GM12878 (cell line): ENCODE measurements around the gene IRF4. TPM values are rescaled to one million over a fixed set of nuclear protein-coding genes. Genes with fewer than 3 reads are reported as not detected.

Experiments
- CHD1 ChIP-seq: IDR thresholded peaks from 2 replicates; pipeline ENCODE4 v1.6.1; 2012; ENCODE audit warnings: low read depth, low read length, improper control_type of control experiment
- CHD4 ChIP-seq: fragments of 200-600 bp; sonication (generic); IDR thresholded peaks from 2 replicates; pipeline ENCODE4 v1.6.1; 2016; ENCODE audit warnings: mild to moderate bottlenecking
- EGR1 ChIP-seq, 2 experiments: IDR thresholded peaks; 1 replicate in 1 of 2; 2 replicates in 1 of 2; pipeline ENCODE4 v1.6.1; 2011 to 2012; ENCODE audit warnings: low read depth in 2 of 2, low read length in 2 of 2, borderline replicate concordance in 1 of 2, mild to moderate bottlenecking in 1 of 2, moderate library complexity in 1 of 2
- GABPA ChIP-seq: IDR thresholded peaks from 2 replicates; pipeline ENCODE4 v1.6.1; 2014; ENCODE audit warnings: antibody characterized with exemption, low read depth, mild to moderate bottlenecking, inconsistent platforms
- GATAD2B ChIP-seq: fragments of 450-650 bp; conservative IDR thresholded peaks from 2 replicates; pipeline ENCODE4 v1.6.1; 2017; ENCODE audit warnings: low read depth, mild to moderate bottlenecking, moderate library complexity
- HDAC6 ChIP-seq: fragments of 200-600 bp; sonication (generic); IDR thresholded peaks from one replicate; pipeline ENCODE4 v1.8.0; 2017; ENCODE audit warnings: antibody characterized with exemption; ENCODE audit not compliant: unreplicated experiment
- JUNB ChIP-seq: IDR thresholded peaks from 2 replicates; pipeline ENCODE4 v1.6.1; 2016; ENCODE audit warnings: antibody characterized with exemption, mild to moderate bottlenecking
- JUND ChIP-seq: IDR thresholded peaks from 2 replicates; pipeline ENCODE4 v1.6.1; 2012; ENCODE audit warnings: low read depth, mild to moderate bottlenecking, low read length, improper control_type of control experiment, moderate library complexity
- NRF1 ChIP-seq: conservative IDR thresholded peaks from 2 replicates; pipeline ENCODE4 v1.6.1; 2011; ENCODE audit warnings: mild to moderate bottlenecking, low read depth, low read length, improper control_type of control experiment
- PAX5 ChIP-seq: IDR thresholded peaks from 2 replicates; pipeline ENCODE4 v1.6.1; 2011; ENCODE audit warnings: low read depth, low read length, borderline replicate concordance
- SP1 ChIP-seq: IDR thresholded peaks from one replicate; pipeline ENCODE4 v1.6.1; 2011; ENCODE audit warnings: low read depth, low read length
- STAT1 ChIP-seq: fragments of 450-650 bp; conservative IDR thresholded peaks from 2 replicates; pipeline ENCODE4 v1.6.1; 2014; ENCODE audit warnings: antibody characterized with exemption, mild to moderate bottlenecking
- YBX1 ChIP-seq: fragments of 450-650 bp; IDR thresholded peaks from 2 replicates; pipeline ENCODE4 v1.6.1; 2016; ENCODE audit warnings: antibody characterized with exemption
- polyA plus RNA-seq, 11 experiments: library from polyadenylated mRNA; depleted of rRNA in 4 of 11; unstranded in 6 of 11; stranded (reverse) in 5 of 11; fragments of >200 nt; fragmentation: Nextera tagmentation in 4 of 11; fragmentation: Illumina TruSeq in 1 of 11; extraction: Ambion mirVana in 4 of 11; extraction: Trizol in 1 of 11; gene quantifications; 1 replicate in 1 of 11; 2 replicates in 10 of 11; pipeline versions ENCODE4 v1.2.1 to v1.2.3, GENCODE V29; 2011 to 2016; ENCODE audit warnings: inconsistent platforms in 2 of 11, missing spikeins in 2 of 11, low read depth in 1 of 11
- total RNA-seq, 4 experiments: library from RNA; depleted of rRNA in 3 of 4; stranded (reverse); fragments of >200 nt in 3 of 4; fragmentation: Illumina TruSeq in 1 of 4; extraction: Trizol in 1 of 4; gene quantifications; 2 replicates each; pipeline versions ENCODE4 v1.2.1 to v1.2.3, GENCODE V29; 2013 to 2021
- TF ChIP-seq, protein P1 (sequence below): fragments of 450-650 bp; IDR thresholded peaks from 2 replicates; pipeline ENCODE4 v1.6.1; 2017; ENCODE audit warnings: mild to moderate bottlenecking, moderate library complexity
- TF ChIP-seq, protein P2 (sequence below): fragments of 450-650 bp; IDR thresholded peaks from 2 replicates; pipeline ENCODE4 v1.6.1; 2017; ENCODE audit warnings: low read depth, mild to moderate bottlenecking, moderate library complexity
- TF ChIP-seq, protein P3 (sequence below): IDR thresholded peaks from 2 replicates; pipeline ENCODE4 v1.6.1; 2011; ENCODE audit warnings: low read depth, mild to moderate bottlenecking, low read length, moderate library complexity, borderline replicate concordance; ENCODE audit errors: extremely low read depth
- TF ChIP-seq, protein P4 (sequence below): IDR thresholded peaks from 2 replicates; pipeline ENCODE4 v1.6.1; 2012; ENCODE audit warnings: improper control_type of control experiment, low read depth, low read length; ENCODE audit not compliant: insufficient replicate concordance
- TF ChIP-seq, protein P5 (sequence below): IDR thresholded peaks from 2 replicates; pipeline ENCODE4 v1.6.1; 2011; ENCODE audit warnings: mild to moderate bottlenecking, low read depth, low read length, moderate library complexity; ENCODE audit not compliant: insufficient replicate concordance

The IRF4 gene
- total and polyA plus RNA-seq, 10 of the 15 experiments (the other 5 are each of a cell fraction or from before 2014, with no cell fraction given): 50.0 to 495 (median 257) TPM

DNA sequence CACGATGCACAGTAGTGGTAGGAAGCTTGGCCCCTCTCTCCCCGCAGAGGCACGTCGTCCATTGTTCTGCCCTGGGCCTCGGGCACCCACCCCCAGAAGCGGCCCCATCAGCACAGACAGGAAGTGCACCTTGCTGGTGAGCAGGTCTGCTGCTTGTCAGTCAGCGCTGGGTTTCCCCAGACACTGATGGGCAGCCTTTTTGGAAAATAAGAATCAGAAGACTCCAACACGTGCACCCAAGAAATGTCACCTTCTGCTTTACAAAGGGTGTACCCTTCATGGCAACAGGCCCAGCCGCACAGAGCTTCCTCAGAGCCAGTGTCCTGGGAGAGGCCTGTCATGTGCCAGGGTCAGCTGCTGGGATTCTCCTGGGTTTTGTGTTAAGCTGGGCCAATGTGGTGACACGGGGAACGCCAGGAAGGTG lies 34.7 kb upstream of the IRF4 start (continued):
- TF ChIP-seq, protein P1, sequence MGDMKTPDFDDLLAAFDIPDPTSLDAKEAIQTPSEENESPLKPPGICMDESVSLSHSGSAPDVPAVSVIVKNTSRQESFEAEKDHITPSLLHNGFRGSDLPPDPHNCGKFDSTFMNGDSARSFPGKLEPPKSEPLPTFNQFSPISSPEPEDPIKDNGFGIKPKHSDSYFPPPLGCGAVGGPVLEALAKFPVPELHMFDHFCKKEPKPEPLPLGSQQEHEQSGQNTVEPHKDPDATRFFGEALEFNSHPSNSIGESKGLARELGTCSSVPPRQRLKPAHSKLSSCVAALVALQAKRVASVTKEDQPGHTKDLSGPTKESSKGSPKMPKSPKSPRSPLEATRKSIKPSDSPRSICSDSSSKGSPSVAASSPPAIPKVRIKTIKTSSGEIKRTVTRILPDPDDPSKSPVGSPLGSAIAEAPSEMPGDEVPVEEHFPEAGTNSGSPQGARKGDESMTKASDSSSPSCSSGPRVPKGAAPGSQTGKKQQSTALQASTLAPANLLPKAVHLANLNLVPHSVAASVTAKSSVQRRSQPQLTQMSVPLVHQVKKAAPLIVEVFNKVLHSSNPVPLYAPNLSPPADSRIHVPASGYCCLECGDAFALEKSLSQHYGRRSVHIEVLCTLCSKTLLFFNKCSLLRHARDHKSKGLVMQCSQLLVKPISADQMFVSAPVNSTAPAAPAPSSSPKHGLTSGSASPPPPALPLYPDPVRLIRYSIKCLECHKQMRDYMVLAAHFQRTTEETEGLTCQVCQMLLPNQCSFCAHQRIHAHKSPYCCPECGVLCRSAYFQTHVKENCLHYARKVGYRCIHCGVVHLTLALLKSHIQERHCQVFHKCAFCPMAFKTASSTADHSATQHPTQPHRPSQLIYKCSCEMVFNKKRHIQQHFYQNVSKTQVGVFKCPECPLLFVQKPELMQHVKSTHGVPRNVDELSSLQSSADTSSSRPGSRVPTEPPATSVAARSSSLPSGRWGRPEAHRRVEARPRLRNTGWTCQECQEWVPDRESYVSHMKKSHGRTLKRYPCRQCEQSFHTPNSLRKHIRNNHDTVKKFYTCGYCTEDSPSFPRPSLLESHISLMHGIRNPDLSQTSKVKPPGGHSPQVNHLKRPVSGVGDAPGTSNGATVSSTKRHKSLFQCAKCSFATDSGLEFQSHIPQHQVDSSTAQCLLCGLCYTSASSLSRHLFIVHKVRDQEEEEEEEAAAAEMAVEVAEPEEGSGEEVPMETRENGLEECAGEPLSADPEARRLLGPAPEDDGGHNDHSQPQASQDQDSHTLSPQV: no peak
- TF ChIP-seq, protein P2, sequence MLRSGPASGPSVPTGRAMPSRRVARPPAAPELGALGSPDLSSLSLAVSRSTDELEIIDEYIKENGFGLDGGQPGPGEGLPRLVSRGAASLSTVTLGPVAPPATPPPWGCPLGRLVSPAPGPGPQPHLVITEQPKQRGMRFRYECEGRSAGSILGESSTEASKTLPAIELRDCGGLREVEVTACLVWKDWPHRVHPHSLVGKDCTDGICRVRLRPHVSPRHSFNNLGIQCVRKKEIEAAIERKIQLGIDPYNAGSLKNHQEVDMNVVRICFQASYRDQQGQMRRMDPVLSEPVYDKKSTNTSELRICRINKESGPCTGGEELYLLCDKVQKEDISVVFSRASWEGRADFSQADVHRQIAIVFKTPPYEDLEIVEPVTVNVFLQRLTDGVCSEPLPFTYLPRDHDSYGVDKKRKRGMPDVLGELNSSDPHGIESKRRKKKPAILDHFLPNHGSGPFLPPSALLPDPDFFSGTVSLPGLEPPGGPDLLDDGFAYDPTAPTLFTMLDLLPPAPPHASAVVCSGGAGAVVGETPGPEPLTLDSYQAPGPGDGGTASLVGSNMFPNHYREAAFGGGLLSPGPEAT: peak; percentile 48; the same call in 1 of the 2 replicates
- TF ChIP-seq CHD1 (no peak), YBX1 (no peak), GATAD2B (no peak), SP1 (no peak), HDAC6 (peak; percentile 42), PAX5 (peak; percentile 29; the same call in 1 of the 2 replicates), CHD4 (no peak), GABPA (no peak), JUNB (no peak), STAT1 (no peak), EGR1 (IDR thresholded peaks at IDR 0.05; ENCODE audit: borderline replicate concordance in 1 of 2, low read depth in 2 of 2, low read length in 2 of 2) (peak in 1 of 2 experiments; percentile 45; a peak in 1 of 3 replicates), JUND (no peak), NRF1 (no peak)
- TF ChIP-seq, protein P3, sequence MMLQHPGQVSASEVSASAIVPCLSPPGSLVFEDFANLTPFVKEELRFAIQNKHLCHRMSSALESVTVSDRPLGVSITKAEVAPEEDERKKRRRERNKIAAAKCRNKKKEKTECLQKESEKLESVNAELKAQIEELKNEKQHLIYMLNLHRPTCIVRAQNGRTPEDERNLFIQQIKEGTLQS: no peak
- TF ChIP-seq, protein P4, sequence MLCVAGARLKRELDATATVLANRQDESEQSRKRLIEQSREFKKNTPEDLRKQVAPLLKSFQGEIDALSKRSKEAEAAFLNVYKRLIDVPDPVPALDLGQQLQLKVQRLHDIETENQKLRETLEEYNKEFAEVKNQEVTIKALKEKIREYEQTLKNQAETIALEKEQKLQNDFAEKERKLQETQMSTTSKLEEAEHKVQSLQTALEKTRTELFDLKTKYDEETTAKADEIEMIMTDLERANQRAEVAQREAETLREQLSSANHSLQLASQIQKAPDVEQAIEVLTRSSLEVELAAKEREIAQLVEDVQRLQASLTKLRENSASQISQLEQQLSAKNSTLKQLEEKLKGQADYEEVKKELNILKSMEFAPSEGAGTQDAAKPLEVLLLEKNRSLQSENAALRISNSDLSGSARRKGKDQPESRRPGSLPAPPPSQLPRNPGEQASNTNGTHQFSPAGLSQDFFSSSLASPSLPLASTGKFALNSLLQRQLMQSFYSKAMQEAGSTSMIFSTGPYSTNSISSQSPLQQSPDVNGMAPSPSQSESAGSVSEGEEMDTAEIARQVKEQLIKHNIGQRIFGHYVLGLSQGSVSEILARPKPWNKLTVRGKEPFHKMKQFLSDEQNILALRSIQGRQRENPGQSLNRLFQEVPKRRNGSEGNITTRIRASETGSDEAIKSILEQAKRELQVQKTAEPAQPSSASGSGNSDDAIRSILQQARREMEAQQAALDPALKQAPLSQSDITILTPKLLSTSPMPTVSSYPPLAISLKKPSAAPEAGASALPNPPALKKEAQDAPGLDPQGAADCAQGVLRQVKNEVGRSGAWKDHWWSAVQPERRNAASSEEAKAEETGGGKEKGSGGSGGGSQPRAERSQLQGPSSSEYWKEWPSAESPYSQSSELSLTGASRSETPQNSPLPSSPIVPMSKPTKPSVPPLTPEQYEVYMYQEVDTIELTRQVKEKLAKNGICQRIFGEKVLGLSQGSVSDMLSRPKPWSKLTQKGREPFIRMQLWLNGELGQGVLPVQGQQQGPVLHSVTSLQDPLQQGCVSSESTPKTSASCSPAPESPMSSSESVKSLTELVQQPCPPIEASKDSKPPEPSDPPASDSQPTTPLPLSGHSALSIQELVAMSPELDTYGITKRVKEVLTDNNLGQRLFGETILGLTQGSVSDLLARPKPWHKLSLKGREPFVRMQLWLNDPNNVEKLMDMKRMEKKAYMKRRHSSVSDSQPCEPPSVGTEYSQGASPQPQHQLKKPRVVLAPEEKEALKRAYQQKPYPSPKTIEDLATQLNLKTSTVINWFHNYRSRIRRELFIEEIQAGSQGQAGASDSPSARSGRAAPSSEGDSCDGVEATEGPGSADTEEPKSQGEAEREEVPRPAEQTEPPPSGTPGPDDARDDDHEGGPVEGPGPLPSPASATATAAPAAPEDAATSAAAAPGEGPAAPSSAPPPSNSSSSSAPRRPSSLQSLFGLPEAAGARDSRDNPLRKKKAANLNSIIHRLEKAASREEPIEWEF: no peak
- TF ChIP-seq, protein P5, sequence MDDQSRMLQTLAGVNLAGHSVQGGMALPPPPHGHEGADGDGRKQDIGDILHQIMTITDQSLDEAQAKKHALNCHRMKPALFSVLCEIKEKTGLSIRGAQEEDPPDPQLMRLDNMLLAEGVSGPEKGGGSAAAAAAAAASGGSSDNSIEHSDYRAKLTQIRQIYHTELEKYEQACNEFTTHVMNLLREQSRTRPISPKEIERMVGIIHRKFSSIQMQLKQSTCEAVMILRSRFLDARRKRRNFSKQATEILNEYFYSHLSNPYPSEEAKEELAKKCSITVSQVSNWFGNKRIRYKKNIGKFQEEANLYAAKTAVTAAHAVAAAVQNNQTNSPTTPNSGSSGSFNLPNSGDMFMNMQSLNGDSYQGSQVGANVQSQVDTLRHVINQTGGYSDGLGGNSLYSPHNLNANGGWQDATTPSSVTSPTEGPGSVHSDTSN: peak; percentile 87
